ENCODE data around the gene WNK1.
"Not testable (repeated sequence)": the region's sequence is repeated elsewhere in the genome, so short reads cannot be mapped to it uniquely, and the experiment has no call there.

WNK1 gene

DNA sequence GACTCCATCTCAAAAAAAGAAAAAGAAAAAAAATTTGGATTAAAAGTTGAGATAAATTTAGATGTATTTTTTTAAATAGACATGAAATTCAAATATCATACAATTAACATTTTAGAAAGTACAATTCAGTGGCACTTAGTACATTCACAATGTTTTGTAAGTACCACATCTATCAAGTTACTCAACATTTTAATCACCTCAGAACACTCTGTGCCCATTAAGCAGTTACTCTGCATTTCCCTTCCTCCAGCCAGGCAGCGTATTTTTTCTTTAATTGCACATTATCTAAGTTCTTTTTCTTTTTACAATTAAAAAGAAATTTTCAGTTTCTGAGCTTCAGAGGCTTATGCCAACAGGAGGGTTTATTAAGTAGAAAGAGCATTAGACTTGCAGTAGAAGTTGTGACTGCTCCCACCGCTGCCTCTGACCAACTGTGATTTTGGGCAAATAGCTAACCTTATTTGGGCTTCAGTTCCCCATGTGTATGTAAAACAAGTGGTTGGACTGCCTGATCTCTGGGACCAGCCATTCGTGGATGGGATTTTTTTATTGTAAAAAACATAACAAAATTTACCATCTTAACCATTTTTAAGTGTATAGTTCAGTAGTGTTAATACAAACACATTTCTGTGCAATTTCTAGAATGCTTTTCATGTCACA, 65.7 kb downstream of the WNK1 start:
- DNase-seq (ENCODE audit: low read depth): peak; percentile 12

DNA sequence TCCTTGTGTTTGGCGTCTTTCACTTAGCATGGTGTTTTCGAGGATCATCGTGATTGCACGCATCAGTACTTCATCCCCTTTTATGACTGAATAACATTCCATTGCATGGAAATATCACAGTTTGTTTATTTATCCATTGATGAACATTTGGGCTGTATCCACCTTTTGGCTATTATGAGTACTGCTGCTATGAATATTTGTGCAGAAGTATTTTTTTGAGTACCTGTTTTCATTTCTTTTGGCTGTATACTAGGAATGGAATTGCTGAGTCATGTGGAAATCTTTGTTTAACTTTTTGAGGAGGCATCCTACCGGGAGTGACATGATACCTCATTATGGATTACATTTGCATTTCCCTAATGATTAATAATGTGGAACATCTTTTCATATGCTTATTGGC, 66.4 kb downstream of the WNK1 start:
- peak; percentile 12 for DNase-seq (ENCODE audit: low read depth)

DNA sequence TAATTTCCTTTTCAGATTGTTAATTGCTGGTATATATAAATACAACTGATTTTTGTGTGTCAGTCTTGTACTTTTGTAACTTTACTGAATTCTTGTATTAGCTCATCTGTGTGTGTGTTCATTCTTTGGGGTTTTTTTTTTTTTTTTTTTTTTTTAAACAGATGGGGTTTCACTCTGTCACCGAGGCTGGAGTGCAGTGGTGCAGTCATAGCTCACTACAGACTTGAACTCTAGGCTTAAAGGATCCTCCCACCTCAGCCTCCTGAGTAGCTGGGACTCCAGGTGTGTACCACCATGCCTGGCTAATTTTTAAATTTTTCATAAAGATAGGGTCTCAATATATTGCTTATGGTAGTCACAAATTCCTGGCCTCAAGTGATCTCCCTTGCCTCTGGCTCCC, 68.0 kb downstream of the WNK1 start:
- no peak for DNase-seq (ENCODE audit: low read depth)

DNA sequence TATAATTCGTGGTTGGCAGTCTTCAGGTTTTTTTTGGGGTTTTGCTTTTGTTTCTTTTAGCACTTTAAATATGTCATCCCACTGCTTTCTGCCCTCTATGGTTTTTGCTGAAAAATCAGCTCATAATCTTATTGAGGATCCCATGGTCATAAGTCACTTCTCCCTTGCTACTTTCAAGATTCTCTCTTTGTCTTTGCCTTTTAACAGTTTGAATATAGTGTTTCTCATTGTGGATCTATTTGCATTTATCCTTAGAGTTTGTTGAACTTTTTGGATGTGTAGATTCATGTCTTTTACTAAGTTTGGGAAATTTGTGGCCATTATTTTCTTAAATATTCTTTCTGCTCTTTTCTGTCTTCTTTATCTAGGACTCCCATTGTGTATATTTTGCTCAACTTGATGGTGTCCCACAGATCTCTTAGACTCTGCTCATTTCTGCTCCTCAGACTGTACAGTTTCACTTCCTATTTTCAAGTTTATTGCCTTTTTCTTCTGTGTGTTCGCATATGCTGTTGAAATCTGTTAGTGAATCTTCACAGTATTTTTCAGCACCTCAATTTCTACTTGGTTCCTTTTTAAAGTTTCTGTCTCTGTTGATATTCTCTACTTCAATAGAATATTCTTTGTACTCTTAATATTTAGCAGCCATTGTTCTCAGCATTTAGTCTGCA, 70.8 kb downstream of the WNK1 start:
- no peak for DNase-seq (ENCODE audit: low read depth)

DNA sequence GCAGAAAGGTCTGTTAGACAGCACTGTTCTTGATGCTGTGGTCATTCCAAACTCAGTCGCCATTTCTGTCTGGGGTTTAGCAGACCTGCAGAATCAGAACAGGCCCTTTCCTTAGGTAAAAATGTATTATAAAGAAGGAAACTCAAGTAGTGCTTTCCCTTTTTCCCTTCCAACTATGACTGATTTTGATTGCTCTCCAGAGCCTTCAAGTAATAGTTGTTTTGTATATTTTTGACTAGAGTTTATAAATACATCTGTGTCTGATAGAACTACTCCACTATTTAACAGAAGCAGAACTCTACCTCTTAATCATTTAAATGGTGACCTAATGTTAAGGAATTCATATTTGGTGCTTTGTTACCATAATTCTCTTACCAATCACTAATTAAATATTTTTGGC, 74.0 kb downstream of the WNK1 start:
- DNase-seq (ENCODE audit: low read depth): no peak

DNA sequence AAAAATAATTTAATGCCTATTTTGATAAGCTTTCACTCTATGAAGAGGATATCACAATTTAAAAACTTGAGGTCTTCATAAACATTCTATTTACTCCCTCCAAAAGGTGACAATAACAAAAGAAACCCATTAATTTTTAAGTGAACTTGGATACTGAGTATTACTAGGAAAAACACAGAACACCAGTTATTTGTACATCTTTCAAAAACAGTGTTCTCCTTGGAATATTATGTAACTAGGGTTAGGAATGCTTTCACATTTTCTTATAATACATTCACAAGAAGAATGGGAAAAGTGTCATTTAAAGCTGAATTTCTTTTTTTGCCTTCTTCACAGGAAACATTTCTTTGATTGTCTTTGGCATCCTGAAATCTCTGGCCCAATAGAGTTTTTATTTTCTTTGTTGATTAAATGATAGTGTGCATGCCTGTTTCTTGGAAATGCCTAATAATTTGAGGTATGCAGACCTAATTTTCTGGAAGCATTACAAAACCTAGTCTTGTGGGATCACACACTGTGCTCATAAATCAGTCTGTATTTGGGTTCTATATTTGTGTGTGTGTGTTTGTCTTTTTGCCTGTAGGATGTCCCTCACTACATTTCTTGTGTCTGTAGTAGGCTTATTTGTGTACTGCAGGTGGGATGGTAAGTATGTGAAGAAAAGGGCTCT, 76.5 kb downstream of the WNK1 start:
- peak; percentile 50 for DNase-seq (ENCODE audit: low read depth)

DNA sequence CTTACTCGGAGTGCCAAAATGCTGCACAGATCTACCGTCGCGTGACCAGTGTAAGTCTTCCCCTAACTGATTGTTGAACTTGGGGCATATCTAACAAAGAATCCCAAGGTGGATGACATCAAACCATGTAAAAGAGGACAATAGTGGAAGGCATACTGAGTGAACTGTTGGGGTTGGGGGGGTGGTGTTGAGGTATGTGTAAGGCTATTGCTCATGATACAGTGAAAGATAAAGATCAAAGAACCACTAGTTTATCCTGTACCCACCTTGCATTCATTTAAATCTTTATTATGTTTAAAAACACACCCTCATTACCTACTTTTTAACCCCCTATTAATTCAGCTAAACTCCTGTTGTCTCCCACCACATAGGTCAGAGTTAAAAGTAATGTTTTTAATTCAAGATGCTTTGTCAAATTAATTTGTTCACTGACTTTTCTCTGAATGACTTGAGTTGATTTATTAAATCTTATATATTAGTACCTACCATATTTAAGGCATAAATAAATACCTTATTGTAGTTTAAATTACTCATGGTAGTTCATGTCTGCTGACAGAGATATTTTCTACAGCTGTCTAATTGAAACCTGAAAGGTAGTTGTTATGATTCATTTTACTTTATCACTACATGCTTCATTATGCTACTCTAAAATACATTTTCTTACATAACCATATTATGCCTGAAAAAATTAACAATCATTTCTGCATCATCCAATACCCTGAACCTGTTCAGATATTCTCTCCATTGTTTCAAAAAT, 77.9 kb downstream of the WNK1 start:
- no peak for DNase-seq (ENCODE audit: low read depth)

DNA sequence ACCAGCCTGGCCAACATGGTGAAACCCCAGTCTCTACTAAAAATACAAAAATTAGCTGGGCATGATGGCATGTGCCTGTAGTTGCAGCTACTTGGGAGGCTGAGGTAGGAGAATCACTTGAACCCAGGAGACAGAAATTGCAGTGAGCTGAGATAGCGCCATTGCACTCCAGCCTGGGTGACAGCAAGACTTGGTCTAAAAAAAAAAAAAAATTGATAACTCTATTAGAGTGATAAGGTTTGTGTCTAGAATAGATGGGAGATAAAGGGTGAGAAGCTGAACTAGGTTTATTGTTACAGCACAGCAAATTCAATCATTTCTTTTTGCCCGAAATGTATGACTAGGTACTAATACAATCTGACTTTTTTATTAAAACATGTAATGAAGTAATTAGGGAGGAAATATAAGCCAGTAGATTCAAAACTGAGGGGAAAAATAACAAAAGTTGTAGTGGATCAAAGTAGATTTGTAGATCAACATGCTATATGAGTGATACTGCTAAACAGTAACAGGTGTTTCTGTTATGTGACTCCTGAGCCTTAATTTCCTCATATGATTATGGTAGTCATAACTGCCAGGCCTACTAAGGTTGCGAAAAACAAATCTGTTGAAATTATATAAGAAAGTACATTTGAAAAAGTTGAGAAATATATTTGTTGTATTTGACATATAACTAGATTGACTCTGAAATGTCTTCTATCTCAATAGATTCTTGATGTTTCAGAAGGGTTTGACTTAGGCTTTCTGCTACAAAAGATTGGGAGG, 83.6 kb downstream of the WNK1 start:
- no peak for DNase-seq (ENCODE audit: low read depth)

DNA sequence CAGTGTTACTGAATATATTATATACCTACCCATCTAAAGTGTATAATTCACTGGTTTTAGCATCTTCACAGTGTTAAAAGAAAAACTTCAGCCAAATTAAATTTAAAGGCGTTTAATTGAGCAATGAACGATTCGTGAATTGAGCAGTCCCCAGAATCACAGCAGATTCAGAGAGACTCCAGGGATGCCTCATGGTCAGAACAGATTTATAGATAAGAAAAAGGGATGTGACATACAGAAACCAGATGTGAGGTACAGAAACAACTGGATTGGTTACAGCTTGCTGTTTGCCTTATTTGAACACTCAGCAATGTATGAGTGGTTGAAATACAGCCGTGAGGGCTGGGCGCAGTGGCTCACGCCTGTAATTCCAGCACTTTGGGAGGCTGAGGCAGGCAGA, 84.6 kb downstream of the WNK1 start:
- no peak for DNase-seq (ENCODE audit: low read depth)

DNA sequence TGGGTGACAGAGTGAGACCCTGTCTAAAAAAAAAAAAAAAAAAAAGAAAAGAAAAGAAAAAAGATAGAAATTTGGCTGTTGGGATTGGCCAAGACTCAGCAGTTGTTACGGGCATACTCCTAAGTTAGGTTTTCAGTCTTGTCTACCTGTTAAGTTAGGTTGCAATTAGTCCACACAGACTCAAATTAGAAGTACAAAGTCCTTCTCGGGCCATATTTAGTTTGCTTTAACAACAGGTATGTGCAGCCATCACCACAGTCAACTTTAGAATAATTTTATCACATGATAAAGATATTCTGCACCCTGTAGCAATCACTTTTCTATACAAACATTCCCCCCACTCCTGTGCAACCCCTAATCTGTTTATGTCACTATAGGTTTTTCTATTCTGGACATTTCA, 85.2 kb downstream of the WNK1 start:
- no peak for DNase-seq (ENCODE audit: low read depth)

DNA sequence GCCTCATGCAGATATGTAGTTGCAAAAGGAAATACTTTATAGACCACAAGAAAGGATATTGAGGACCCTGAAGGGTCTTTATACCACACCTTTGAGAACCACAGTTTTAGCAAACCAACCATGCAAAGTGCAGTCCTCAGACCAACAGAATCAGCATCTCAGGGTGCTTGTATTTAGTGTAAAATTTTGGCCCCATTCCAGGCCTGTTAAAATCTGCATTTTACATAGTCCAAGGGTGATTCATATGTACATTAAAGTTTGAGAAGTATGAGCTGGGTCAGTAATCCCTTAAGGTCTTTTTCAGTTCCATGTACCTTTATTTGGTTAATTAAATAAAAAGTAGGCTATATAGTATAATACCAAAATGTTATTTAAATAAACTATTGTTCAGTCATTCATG, 91.2 kb downstream of the WNK1 start:
- DNase-seq (ENCODE audit: low read depth): peak; percentile 76

DNA sequence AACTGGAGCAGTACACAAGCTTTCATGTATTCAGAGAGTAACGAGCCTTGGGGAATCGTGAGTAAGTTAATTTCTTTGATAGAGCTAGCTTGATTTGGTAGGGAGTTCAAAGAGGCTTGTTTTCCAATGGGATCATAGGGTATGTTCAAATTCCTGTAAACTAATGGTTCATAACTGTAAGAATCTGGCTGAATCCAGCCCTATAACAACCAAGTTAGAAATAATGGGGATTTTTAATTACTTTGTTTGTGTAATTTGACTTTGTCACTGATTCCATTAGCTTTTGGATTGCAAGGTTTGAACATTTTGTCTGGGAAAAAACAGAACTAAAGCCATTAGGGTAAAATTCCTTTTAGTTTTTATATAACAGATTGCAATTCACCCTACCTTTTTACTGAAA, 94.0 kb downstream of the WNK1 start:
- no peak for DNase-seq (ENCODE audit: low read depth)

DNA sequence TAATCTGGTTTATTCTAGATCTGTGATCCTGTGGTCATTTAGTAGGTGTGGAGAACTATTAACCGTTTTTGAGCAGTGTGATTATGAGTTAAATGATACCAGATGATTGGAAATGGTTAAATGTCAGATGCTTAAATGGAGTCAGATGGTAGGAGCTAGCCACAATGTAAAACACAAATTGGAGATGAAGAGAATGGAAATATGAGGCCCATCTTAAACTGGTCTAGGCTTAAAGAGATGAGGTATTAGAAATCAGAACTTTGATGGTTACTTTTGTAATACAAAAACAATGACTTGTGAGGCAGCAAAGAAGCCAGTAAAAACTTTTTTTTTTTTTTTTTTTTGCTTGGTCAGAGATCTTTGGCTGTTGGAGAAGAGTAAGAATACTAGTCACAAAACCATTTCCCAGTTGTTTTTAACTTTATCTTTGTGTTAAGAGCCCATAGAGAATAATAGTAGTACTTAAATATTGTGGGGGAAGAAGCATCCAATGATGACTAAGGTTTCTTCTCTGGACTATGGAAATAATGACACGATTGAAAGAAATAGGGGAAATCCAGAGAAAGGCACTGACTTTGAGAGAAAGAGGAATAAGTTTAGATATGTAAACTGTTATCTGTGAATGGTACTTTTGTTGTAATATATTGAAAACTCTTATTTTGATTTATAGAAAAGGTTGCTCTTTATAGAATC, 95.9 kb downstream of the WNK1 start:
- peak; percentile 11 for DNase-seq (ENCODE audit: low read depth)

DNA sequence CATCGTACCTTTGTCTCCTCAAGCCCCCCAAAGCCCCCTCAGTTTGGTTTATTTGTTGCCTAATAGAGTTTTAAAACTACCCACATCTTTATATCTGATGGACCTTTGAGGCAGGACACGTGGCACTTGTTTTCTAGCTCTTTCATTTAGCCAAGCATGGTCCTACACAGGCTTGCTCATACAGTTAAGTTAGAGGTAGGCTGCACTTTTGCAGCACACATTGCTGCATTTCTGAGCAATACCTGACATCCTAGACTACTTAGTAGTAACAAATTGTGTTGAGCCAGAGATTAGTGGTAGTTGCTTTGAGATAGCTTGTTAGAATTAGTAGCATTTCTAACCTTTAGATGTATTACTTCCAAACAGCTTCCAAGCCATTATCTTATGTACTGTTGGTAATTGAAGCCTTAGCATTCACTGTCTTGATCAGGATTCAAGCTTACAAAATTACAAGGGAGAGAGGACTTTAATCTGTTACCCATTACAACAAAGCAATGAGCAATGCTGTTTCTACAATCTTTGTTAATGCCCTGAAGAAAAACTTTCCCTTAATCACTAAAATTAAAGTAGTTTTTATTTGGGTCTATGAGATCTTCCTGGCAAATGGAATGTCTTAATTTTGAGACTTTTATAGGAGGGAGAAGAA, 96.6 kb downstream of the WNK1 start:
- DNase-seq (ENCODE audit: low read depth): no peak

DNA sequence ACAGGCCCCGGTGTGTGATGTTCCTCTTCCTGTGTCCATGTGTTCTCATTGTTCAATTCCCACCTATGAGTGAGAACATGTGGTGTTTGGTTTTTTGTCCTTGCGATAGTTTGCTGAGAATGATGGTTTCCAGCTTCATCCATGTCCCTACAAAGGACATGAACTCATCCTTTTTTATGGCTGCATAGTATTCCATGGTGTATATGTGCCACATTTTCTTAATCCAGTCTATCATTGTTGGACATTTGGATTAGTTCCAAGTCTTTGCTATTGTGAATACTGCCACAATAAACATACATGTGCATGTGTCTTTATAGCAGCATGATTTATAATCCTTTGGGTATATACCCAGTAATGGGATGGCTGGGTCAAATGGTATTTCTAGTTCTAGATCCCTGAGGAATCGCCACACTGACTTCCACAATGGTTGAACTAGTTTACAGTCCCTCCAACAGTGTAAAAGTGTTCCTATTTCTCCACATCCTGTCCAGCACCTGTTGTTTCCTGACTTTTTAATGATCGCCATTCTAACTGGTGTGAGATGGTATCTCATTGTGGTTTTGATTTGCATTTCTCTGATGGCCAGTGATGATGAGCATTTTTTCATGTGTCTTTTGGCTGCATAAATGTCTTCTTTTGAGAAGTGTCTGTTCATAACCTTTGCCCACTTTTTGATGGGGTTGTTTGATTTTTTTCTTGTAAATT, 97.5 kb downstream of the WNK1 start:
- DNase-seq (ENCODE audit: low read depth): not testable (repeated sequence)

DNA sequence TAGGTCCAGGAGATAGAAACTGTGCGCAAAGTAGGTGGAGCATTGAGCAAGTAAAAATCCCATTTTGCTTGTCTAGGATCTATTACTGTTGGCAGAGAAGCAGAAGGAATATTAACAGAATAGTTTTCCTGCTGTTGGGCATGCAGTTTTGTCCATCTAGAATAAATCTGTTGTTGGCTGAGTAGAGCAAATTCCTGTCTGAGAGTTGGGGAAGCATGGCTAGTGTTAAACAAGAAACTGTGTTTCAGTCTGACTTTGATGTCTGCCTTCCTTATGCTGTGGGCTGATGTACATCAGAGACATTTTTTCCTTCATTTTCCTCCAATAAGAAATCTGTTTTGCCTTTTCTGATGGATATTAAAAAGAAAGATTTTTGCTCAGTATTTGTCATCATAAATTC, 99.0 kb downstream of the WNK1 start:
- DNase-seq (ENCODE audit: low read depth): peak; percentile 47

DNA sequence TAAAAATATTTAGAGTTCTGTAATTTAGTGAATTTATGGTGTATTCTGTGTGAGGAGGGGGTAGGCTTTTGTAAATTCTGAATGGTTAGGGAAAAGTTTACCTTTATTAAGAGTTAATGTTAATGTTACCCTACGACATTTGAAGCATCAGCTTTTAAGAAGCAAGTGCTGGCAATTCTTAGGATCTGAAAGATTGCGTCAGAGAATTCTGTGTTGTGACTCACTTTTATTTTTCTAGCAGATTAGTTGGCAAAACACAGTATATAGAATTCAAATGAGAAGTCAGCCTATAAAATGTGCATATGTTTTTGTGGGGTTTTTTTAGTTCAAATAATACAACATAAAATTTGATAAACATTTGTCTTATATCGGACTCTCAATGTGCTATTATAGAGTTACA, 99.5 kb downstream of the WNK1 start:
- peak; percentile 79 for DNase-seq (ENCODE audit: low read depth)

DNA sequence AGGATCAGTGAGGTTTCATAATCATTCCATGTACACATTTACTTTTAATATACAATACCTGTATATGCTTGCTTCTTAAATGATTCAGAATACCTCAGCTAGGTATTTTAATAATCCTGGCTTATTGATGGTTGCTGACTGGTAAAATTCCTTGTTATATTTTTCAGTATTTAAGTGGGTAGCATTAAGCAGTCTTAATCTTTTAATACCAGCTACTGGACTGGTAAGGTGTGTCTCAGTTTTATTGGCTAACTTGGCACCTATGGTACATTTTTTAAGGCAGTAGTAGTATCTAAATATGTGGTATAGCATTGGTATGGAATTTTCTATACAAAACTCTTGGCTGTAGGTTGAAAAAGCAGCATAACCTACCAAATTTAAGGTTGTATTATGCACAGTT, 100.5 kb downstream of the WNK1 start:
- no peak for DNase-seq (ENCODE audit: low read depth)

DNA sequence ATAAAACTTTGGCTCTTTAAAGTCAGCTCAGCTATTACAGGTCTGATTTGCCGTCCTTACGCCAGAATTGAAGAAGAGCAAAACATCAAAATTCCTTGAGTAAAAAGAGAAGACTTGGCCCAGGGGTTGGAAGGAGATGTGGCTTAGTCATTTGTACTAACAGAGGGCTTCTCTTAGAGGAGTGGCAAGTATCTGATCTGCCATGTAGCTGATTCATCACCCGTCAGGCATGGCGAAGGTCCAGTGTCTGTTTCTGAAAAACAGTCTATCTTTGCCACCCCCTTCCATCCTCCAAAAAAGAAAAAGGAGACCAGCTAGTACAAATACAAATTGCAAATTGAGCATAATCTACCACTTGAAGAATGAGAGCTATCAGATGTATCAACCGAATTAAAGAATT, 105.2 kb downstream of the WNK1 start:
- peak; percentile 88 for DNase-seq (ENCODE audit: low read depth)

DNA sequence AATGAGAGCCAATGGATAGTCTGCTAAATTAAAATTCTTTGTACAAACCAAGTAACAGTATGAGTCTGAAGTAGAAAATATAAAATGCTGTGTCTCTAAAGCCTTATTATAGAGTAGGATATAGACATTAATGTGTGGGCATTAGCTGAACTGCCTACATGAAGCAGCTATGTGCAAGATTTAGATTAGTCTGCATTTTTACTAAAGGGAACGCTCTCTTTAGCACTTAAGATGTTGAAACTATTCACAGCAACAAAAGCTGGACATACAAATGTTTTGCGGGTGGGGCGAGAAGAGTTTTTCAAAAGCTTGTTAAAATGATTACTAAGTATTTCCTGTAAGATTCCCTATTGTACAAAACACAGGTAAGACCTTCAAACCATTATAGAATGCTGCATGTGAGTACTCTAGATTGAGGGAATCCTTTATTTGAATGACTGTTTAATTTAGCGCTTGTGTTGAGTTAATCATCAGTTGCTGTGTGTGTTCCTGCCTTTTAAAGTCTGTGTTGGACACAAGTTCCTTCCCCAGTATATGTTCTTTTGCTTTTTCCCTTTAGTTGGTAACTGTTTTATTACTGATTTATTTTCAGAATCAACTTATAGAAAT, 110.0 kb downstream of the WNK1 start:
- DNase-seq (ENCODE audit: low read depth): no peak
